Hepatic stellate cell (primary cell): ENCODE data around the gene DNAJC3.
"Not testable (repeated sequence)": the region's sequence is repeated elsewhere in the genome, so short reads cannot be mapped to it uniquely, and the experiment has no call there.

Experiments
- DNase-seq: peaks from one replicate; pipeline ENCODE4 v3.0.0; 2011; ENCODE audit warnings: low spot score

DNAJC3 gene

GRCh38 chr13:95676105-95676761 lies 706 bp upstream of the DNAJC3 start:
- peak; percentile 16 for DNase-seq

- peak; percentile 19 for DNase-seq
Measured at GRCh38 chr13:95677564-95678266, 776 bp downstream of the DNAJC3 start.

GRCh38 chr13:95678967-95679366 lies 2.0 kb downstream of the DNAJC3 start:
- DNase-seq: no peak

GRCh38 chr13:95679722-95680121 lies 2.8 kb downstream of the DNAJC3 start:
- DNase-seq: no peak

GRCh38 chr13:95684418-95684817 lies 7.5 kb downstream of the DNAJC3 start:
- no peak for DNase-seq

- DNase-seq: not testable (repeated sequence)
Measured at GRCh38 chr13:95684960-95685359, 8.0 kb downstream of the DNAJC3 start.

- no peak for DNase-seq
Measured at GRCh38 chr13:95689582-95689926, 12.6 kb downstream of the DNAJC3 start.

GRCh38 chr13:95690986-95691385 lies 14.0 kb downstream of the DNAJC3 start:
- not testable (repeated sequence) for DNase-seq

GRCh38 chr13:95697052-95697680 lies 20.2 kb downstream of the DNAJC3 start:
- no peak for DNase-seq

- no peak for DNase-seq
Measured at GRCh38 chr13:95698047-95698749, 21.3 kb downstream of the DNAJC3 start.

GRCh38 chr13:95703576-95703975 lies 26.6 kb downstream of the DNAJC3 start:
- DNase-seq: no peak

- no peak for DNase-seq
Measured at GRCh38 chr13:95704510-95704909, 27.6 kb downstream of the DNAJC3 start.

GRCh38 chr13:95706356-95706755 lies 29.4 kb downstream of the DNAJC3 start:
- DNase-seq: no peak

- no peak for DNase-seq
Measured at GRCh38 chr13:95707035-95707434, 30.1 kb downstream of the DNAJC3 start.

- DNase-seq: no peak
Measured at GRCh38 chr13:95707442-95708390, 30.8 kb downstream of the DNAJC3 start.

GRCh38 chr13:95708391-95708774 lies 31.4 kb downstream of the DNAJC3 start:
- DNase-seq: no peak

GRCh38 chr13:95708811-95709500 lies 32.0 kb downstream of the DNAJC3 start:
- no peak for DNase-seq

GRCh38 chr13:95710313-95710712 lies 33.4 kb downstream of the DNAJC3 start:
- DNase-seq: no peak

- DNase-seq: not testable (repeated sequence)
Measured at GRCh38 chr13:95712846-95713245, 35.9 kb downstream of the DNAJC3 start.

- peak; percentile 18 for DNase-seq
Measured at GRCh38 chr13:95713651-95714050, 36.7 kb downstream of the DNAJC3 start.
